Measurements from ENCODE around the gene ALPK1. TPM values are rescaled to one million over a fixed set of nuclear protein-coding genes. Genes with fewer than 3 reads are reported as not detected.
"Not testable (repeated sequence)": the region's sequence is repeated elsewhere in the genome, so short reads cannot be mapped to it uniquely, and the experiment has no call there.

Gene ALPK1
- total RNA-seq, 2 donors from 2014 or later = 15.7 to 55.3 TPM

DNA sequence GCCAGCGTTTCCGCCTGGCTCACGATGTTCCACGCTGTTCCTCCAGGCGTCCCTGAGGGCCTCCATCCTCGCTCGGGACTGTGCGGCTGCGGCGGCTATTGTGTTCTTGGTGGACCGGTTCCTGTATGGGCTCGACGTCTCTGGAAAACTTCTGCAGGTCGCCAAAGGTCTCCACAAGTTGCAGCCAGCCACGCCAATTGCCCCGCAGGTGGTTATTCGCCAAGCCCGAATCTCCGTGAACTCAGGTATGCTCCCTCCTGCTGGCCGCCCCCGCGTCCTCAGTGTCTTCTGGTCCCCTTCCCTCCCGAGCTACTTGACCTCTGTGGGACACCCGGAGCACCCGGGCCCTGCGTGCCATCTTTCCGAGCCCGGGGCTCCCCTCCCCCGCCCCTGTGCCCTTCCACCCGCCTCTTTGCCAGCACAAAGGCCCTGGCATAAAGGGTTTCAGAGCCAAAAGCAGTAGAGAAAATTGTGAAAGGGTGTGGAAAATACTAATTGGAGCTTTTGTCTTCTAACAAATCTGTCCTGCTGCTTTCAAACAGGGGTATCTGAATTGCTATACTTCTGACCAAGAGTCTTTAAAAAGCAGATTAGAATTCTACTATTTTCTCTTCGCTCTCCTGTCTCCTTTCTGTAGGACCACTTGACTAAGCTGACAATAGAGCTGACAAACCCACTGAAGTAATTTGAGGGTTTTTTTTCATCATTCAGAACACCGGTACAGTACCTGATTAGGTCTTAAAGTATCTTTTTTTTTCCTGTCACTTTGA, 114.8 kb downstream of the ALPK1 start:
- no peaks in the 10 kb centered on the region for H3K9me3 Mint-ChIP-seq
- no peaks in the 10 kb centered on the region for H3K27me3 Mint-ChIP-seq
- peaks cover 44% of the 10 kb centered on the region for H3K36me3 Mint-ChIP-seq (ENCODE audit: low read depth)
- H3K4me3 Mint-ChIP-seq = no peak overlapping the region
- H3K27ac Mint-ChIP-seq = no peak overlapping the region
- ATAC-seq (replicated peaks) = no peak
- H3K4me1 Mint-ChIP-seq = no peaks in the 10 kb centered on the region

DNA sequence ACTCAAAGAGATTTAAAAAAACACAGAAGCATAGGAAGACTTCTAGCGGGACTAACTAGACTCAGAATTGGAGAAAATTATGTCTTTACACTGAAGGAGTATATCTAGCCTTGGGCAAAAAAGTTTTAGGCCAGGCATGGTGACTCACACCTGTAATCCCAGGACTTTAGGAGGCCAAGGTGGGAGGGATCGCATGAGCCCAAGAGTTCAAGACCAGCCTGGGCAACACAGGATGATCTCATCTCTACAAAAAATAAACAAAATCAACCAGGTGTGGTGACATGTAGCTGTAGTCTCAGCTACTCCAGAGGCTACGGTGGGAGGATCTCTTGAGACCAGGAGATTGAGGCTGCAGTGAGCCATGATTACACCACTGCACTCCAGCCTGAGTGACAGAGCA, 119.3 kb downstream of the ALPK1 start:
- no peak for ATAC-seq (replicated peaks)

DNA sequence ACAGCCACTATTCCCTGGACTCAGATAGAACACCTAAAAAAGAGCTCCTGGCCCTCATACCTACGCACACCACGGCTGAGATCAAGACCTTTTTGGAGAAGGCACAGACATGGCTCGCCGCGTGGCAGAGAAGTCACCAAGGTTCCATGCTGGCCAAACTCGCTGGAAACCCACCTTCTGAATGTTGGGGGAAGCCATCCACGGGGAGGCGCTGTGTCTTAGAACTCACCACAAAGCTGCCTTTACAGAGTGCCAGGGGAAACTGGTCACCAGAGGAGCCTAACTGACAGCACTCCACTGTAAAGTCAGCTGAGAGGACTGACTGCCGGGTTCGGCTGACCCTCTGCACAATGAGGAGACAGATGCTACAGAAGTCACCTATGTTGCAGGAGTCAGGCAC, 120.9 kb downstream of the ALPK1 start:
- Mint-ChIP-seq H3K4me1 (no peaks in the 10 kb centered on the region), H3K27me3 (no peaks in the 10 kb centered on the region), H3K36me3 (ENCODE audit: low read depth) (peaks cover 44% of the 10 kb centered on the region), H3K9me3 (no peaks in the 10 kb centered on the region), H3K27ac (no peak overlapping the region), H3K4me3 (no peak overlapping the region)
- no peak for ATAC-seq (replicated peaks)

More for the DNA sequence above, 119.3 kb downstream of the ALPK1 start:
- Mint-ChIP-seq H3K9me3 (no peaks in the 10 kb centered on the region), H3K36me3 (ENCODE audit: low read depth) (peaks cover 39% of the 10 kb centered on the region), H3K27ac (no peak overlapping the region), H3K27me3 (no peaks in the 10 kb centered on the region), H3K4me3 (no peak overlapping the region), H3K4me1 (no peaks in the 10 kb centered on the region)

DNA sequence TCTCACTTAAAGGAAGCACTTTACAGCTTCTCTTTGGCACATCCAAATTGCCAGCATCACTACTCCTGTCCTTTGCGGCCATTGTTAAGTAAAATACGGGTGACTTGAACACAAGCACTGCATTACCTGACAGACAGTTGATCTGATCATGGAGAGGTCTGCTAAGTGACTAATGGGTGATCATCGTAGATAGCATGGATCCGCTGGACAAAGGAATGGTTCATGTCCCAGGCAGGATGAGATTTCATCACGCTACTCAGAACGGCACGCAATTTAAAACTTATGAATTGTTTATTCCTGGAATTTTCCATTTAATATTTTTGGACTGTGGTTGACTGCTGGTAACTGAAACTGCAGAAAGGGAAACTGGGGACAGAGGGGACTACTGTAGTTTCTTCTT, 124.7 kb downstream of the ALPK1 start:
- ATAC-seq (replicated peaks) = no peak
- Mint-ChIP-seq H3K4me1 (no peaks in the 10 kb centered on the region), H3K36me3 (ENCODE audit: low read depth) (peaks cover 50% of the 10 kb centered on the region), H3K27me3 (no peaks in the 10 kb centered on the region), H3K27ac (no peak overlapping the region), H3K9me3 (no peaks in the 10 kb centered on the region), H3K4me3 (no peak overlapping the region)

DNA sequence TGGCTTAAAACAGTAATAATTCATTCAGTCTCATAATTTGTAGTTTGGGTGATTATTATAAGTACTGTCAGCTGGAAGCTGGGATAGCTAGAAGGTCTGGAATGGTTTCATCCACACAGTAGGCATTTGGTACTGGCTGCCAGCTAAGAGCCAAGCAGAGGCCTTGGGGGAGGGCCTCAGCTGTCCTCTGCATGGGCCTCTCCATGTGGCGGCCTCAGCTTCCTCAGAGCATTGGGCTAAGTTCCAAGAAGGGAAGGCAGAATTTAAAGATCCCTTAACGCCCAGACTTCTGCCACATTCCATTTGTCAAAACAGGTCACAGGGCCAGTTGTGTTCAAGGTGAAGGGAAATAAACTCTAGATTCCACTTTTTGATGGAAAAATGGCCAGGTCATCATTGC, 125.5 kb downstream of the ALPK1 start:
- Mint-ChIP-seq H3K4me3 (no peak overlapping the region), H3K9me3 (no peaks in the 10 kb centered on the region), H3K36me3 (ENCODE audit: low read depth) (peaks cover 56% of the 10 kb centered on the region), H3K27me3 (no peaks in the 10 kb centered on the region), H3K27ac (no peak overlapping the region), H3K4me1 (no peaks in the 10 kb centered on the region)
- ATAC-seq (replicated peaks) = no peak

DNA sequence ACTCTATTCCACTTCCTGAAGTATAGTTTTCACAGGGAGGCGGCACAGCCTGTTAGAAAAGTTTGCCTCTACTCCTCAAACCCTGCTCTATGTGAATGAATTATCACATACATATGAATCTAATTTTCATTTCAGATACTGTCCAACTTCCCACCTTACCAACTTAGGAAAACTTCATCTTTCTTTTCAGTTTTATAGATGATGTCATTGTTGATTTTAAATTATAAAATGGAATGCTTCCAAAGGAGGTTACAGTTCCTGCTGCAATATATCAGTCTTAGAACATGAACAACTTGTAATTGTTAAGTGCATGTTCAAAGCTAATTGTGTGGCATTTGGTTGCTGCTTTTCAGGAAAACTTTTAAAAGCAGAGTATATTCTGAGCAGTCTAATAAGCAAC, 126.4 kb downstream of the ALPK1 start:
- no peaks in the 10 kb centered on the region for H3K27me3 Mint-ChIP-seq
- peaks cover 66% of the 10 kb centered on the region for H3K36me3 Mint-ChIP-seq (ENCODE audit: low read depth)
- H3K4me1 Mint-ChIP-seq = no peaks in the 10 kb centered on the region
- no peak for ATAC-seq (replicated peaks)
- H3K27ac Mint-ChIP-seq = no peak overlapping the region
- no peak overlapping the region for H3K4me3 Mint-ChIP-seq
- no peaks in the 10 kb centered on the region for H3K9me3 Mint-ChIP-seq

DNA sequence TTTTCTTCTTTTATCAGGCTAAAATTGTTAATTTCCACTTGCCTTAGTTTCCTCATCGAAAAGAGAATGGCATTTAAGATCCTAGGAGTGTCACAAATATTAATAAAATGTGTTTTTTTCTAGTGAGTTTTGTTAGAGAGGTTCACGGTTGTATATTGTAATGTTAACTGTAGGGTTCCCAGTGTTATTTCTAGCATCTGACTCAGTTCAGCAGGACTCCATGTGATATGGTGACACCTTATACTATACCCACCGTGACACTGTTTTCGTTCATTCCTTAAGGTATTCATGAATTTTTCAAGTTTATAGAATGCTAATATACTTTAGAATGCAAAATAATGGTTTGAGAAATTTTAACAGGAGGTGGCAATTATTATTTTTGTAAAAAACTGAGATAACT, 128.7 kb downstream of the ALPK1 start:
- Mint-ChIP-seq H3K4me3 (no peak overlapping the region), H3K9me3 (no peaks in the 10 kb centered on the region), H3K27me3 (no peaks in the 10 kb centered on the region), H3K4me1 (no peaks in the 10 kb centered on the region), H3K36me3 (ENCODE audit: low read depth) (peaks cover 86% of the 10 kb centered on the region), H3K27ac (no peak overlapping the region)
- ATAC-seq (replicated peaks) = no peak

DNA sequence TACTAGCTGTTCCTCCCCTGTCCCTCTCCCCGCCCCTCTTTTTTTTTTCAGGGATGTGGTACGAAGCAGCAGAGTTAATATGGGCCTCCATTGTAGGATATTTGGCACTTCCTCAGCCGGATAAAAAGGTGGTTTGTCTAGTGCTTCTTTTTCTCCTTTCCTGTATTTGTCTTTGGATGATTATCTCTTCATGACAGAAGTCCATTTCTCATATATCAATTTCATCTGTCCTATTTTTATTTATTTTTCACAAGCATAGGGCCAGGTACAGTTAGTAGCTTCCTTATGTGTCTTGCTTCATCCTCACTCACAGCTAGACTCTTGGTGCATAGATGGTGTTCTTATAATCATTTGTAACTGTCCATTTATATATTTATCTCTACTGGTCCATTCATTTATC, 129.2 kb downstream of the ALPK1 start:
- H3K27ac Mint-ChIP-seq = no peak overlapping the region
- H3K4me1 Mint-ChIP-seq = no peaks in the 10 kb centered on the region
- H3K36me3 Mint-ChIP-seq (ENCODE audit: low read depth) = peaks cover 86% of the 10 kb centered on the region
- no peaks in the 10 kb centered on the region for H3K9me3 Mint-ChIP-seq
- no peak for ATAC-seq (replicated peaks)
- H3K4me3 Mint-ChIP-seq = no peak overlapping the region
- no peaks in the 10 kb centered on the region for H3K27me3 Mint-ChIP-seq

DNA sequence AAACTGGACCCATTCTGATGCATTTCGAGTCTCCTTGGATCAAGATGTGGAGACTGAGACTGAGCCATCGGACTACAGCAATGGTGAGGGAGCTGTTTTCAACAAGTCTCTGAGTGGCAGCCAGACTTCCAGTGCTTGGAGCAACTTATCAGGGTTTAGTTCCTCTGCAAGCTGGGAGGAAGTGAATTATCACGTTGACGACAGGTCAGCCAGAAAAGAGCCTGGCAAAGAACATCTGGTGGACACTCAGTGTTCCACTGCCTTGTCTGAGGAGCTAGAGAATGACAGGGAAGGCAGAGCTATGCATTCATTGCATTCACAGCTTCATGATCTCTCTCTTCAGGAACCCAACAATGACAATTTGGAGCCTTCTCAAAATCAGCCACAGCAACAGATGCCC, 134.0 kb downstream of the ALPK1 start:
- ATAC-seq (replicated peaks) = no peak
- no peaks in the 10 kb centered on the region for H3K27me3 Mint-ChIP-seq
- H3K9me3 Mint-ChIP-seq = no peaks in the 10 kb centered on the region
- H3K36me3 Mint-ChIP-seq (ENCODE audit: low read depth) = peaks cover 55% of the 10 kb centered on the region
- peaks cover 3% of the 10 kb centered on the region for H3K4me1 Mint-ChIP-seq
- no peak overlapping the region for H3K27ac Mint-ChIP-seq
- H3K4me3 Mint-ChIP-seq = no peak overlapping the region

DNA sequence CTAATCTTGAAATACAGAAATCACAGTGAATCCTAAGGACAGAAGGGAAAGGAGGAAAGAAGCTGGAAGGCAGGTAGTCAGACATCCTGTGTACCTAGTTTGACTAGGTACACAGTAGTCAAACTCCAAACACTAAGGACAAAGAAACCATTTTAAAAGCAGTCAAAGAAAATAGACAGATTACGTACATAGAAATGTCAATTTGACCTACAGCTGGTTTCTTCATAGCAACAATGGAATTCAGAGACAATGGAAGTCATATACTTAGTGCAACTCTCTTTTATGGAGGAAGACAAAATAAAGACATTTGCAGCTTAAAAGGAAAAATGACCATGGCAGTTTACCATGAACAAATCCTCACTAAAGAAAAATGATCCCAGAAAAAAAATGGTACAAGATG, 139.8 kb downstream of the ALPK1 start:
- Mint-ChIP-seq H3K9me3 (peaks cover 4% of the 10 kb centered on the region), H3K27ac (no peak overlapping the region), H3K27me3 (no peaks in the 10 kb centered on the region), H3K36me3 (ENCODE audit: low read depth) (peaks cover 61% of the 10 kb centered on the region), H3K4me1 (peaks cover 3% of the 10 kb centered on the region), H3K4me3 (no peak overlapping the region)
- no peak for ATAC-seq (replicated peaks)

DNA sequence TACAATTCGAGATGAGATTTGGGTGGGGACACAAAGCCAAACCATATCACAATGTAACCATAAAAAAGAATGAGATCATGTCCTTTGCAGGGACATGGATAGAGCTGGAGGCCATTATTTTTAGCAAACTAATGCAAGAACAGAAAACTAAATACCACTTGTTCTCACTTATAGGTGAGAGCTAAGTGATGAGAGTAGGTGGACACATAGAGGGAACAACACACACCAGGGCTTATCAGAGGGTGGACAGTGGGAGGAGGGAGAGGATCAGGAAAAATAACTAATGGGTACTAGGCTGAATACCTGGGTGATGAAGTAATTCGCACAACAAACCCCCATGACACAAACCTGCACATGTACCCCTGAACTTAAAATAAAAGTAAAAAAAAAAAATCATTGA, 145.1 kb downstream of the ALPK1 start:
- ATAC-seq (replicated peaks); H3K4me3 Mint-ChIP-seq; H3K27ac Mint-ChIP-seq; H3K27me3 Mint-ChIP-seq; H3K4me1 Mint-ChIP-seq: not testable (repeated sequence)
- Mint-ChIP-seq H3K36me3 (ENCODE audit: low read depth) (peaks cover 59% of the 10 kb centered on the region), H3K9me3 (peaks cover 24% of the 10 kb centered on the region)

DNA sequence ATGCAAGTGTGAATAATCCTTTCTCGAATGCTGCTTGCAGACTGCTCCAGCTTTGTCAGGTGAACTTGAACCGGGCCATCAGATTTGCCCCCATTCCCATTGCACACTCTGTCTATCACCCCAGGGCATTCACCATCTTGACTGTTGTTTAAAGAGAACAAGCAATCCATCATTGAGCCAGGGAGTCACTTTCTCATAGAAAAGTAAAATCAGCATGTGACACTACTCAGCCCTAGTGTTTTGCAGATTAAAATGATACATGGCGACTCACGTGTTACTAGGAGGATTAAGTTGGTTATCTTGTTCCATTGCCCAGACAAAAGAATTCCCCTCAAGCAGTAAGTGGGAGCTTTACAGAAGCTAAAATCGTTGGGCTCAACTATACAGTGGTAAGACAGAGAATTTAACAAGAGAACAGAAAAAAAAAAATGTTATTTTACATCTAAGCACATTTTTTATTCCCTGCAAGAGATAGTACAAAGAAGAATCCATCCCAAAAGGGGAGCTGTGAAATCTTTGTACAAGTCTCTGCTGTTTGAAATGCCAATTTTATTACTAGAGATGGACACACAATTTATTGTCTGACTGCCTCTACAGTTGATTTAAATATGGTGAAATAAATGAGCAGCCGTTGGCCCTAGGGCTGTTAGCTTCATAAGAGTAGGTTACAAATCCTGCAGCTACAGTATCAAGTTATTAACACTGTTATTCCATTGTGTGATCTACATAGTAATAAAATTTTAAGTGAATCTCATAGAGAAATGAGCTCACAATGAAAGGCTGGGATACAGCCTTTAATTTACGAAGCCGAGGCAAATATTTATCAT, 151.3 kb downstream of the ALPK1 start:
- H3K36me3 Mint-ChIP-seq (ENCODE audit: low read depth) = peaks cover 7% of the 10 kb centered on the region
- no peaks in the 10 kb centered on the region for H3K27me3 Mint-ChIP-seq
- no peaks in the 10 kb centered on the region for H3K4me1 Mint-ChIP-seq
- H3K4me3 Mint-ChIP-seq = no peak overlapping the region
- H3K27ac Mint-ChIP-seq = no peak overlapping the region
- H3K9me3 Mint-ChIP-seq = peaks cover 14% of the 10 kb centered on the region
- ATAC-seq (replicated peaks) = no peak

DNA sequence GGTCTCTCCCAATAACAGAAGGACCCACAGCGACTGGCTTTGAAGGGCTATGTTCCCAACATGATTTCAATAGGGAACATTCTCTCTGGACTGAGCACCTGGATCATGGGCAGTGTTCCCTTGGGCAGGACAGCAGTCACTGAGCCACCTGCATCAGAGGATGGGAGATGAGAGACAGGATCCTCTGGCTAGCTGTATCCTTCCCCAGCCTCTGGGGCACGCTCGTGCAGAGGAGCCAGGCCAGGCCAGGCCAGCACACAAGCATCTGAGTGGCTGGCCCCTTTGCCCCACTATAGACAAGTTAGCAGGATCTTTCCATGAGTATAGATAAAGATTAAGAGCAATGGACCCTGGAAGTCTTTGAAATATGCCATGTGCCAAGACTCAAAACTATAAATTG, 152.5 kb downstream of the ALPK1 start:
- no peak overlapping the region for H3K27ac Mint-ChIP-seq
- H3K9me3 Mint-ChIP-seq = peaks cover 9% of the 10 kb centered on the region
- H3K27me3 Mint-ChIP-seq = no peaks in the 10 kb centered on the region
- ATAC-seq (replicated peaks) = no peak
- H3K36me3 Mint-ChIP-seq (ENCODE audit: low read depth) = peaks cover 4% of the 10 kb centered on the region
- H3K4me1 Mint-ChIP-seq = no peaks in the 10 kb centered on the region
- H3K4me3 Mint-ChIP-seq = no peak overlapping the region

DNA sequence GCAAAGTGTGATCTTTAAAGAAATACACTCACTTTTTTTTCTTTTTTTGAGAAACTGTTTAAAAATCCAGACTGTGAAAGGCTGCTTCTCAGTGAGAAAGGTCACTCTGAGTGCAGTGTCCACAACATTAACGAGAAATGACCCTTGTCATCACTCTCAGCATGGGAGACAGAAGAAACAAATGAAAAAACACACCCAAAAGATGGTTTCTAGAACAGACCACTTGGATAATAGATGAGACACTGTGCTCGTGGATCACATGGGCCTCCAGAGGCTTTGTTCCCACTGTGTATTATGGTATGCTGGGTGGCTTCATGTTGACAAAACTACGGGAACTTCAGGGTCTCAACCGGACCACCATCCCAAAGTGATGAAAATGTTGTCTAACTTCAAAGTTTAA, 153.9 kb downstream of the ALPK1 start:
- Mint-ChIP-seq H3K27ac (no peak overlapping the region), H3K4me1 (no peaks in the 10 kb centered on the region), H3K4me3 (no peak overlapping the region), H3K36me3 (ENCODE audit: low read depth) (no peaks in the 10 kb centered on the region), H3K9me3 (peaks cover 2% of the 10 kb centered on the region), H3K27me3 (no peaks in the 10 kb centered on the region)
- no peak for ATAC-seq (replicated peaks)

DNA sequence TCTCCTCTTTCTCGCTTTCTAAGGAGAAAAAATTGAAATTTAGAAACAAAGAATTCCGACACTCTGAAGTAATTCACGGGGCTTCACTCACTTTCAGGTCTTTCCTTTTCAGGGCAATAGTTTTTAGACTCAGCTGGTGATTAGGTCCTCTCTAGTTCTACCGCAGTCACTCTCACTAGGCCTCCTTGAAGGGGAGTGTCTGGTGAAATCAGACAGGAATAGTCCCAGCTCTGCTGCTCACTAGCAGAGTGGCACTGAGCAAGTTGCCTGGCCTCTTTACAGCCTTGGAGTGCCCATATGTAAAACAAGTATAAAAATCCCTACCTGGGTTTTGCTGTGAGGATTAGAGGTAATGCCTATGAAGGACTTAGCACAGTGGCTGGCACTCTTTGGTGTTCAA, 154.7 kb downstream of the ALPK1 start:
- H3K27me3 Mint-ChIP-seq = no peaks in the 10 kb centered on the region
- ATAC-seq (replicated peaks) = no peak
- no peaks in the 10 kb centered on the region for H3K36me3 Mint-ChIP-seq (ENCODE audit: low read depth)
- no peak overlapping the region for H3K27ac Mint-ChIP-seq
- H3K4me3 Mint-ChIP-seq = no peak overlapping the region
- H3K9me3 Mint-ChIP-seq = peaks cover 5% of the 10 kb centered on the region
- H3K4me1 Mint-ChIP-seq = no peaks in the 10 kb centered on the region

All from activated T-helper 17 cell treated with anti-CD3 and anti-CD28 coated beads, Interleukin-2, amount 50 U/mL, for 72 hours (primary cell).